ENCODE data around the gene SLC38A10. TPM values are rescaled to one million over a fixed set of nuclear protein-coding genes. Genes with fewer than 3 reads are reported as not detected.

Gene SLC38A10
- total RNA-seq, 1 experiment from 2014 or later = 109 TPM

GRCh38 chr17:81230043-81230820 is 64.9 kb downstream of the SLC38A10 start:
- Histone ChIP-seq H3K4me3 (replicated peaks in 1 of 2; ENCODE audit: low read depth in 1 of 2, low read length in 2 of 2) (no peak overlapping the region), H3K36me3 (ENCODE audit: control insufficient read depth in 1 of 2, insufficient read depth in 2 of 2, low read length in 2 of 2) (peaks cover 5 to 7% of the 10 kb centered on the region in 2 experiments; a peak in 1 of 4 replicates), H2AFZ (ENCODE audit: low read depth, low read length, poor library complexity, severe bottlenecking) (no peak overlapping the region), H3K9ac (ENCODE audit: low read length) (no peak overlapping the region), H3K27ac (ENCODE audit: low read depth, low read length) (no peak overlapping the region), H3K9me2 (ENCODE audit: insufficient read depth) (no peaks in the 10 kb centered on the region), H3K27me3 (ENCODE audit: insufficient read depth, low read length) (no peaks in the 10 kb centered on the region), H3K9me3 (ENCODE audit: control insufficient read depth in 1 of 2, insufficient read depth in 1 of 2, low read depth in 1 of 2, low read length in 2 of 2) (0 out of 4 replicates have a peak, but pooled peaks cover 0 to 3% of the 10 kb centered on the region in 2 experiments), H3K4me1 (ENCODE audit: control insufficient read depth in 1 of 2, insufficient read depth in 2 of 2, low read length in 2 of 2) (no peaks in the 10 kb centered on the region), H3K4me2 (ENCODE audit: low read length) (no peak overlapping the region), H4K20me1 (ENCODE audit: insufficient read depth) (no peaks in the 10 kb centered on the region), H3K79me2 (ENCODE audit: insufficient read depth, low read length) (no peaks in the 10 kb centered on the region; the same call in 1 of the 2 replicates)
- CTCF ChIA-PET = no interaction called here
- no TSS peak for BruUV-seq (replicated peaks)
- intact Hi-C loops (cut with micrococcal nuclease) = loop anchor here (1.0 kb wide), 1 partner anchor 88 kb away; no protein-coding TSS in a partner anchor
- TF ChIP-seq EZH2 (IDR thresholded peaks at IDR 0.05) (no peak), CTCF (IDR thresholded peaks at IDR 0.05 in 2 of 3, conservative IDR thresholded peaks at IDR 0.05 in 1 of 3; ENCODE audit: borderline replicate concordance in 1 of 3, insufficient read depth in 1 of 3, low read depth in 2 of 3, low read length in 2 of 3) (peak in 2 of 3 experiments; percentile 85 to 87; a peak in 5 of 6 replicates)
- RAD21 ChIA-PET (ENCODE audit: low non-redundant PET in 1 of 2, low total read pairs in 2 of 2, uncharacterized antibody in 2 of 2, unreplicated experiment in 2 of 2) = no interaction called here
- ATAC-seq = peak; percentile 85
- POLR2A ChIA-PET = no interaction called here
- DNase-seq (ENCODE audit: low read depth, low spot score) = no peak

GRCh38 chr17:81229666-81229920 is 65.5 kb downstream of the SLC38A10 start:
- H3K79me2 ChIP-seq (ENCODE audit: insufficient read depth, low read length) = no peaks in the 10 kb centered on the region
- DNase-seq (ENCODE audit: low read depth, low spot score) (no peak), ATAC-seq (no peak)
- H3K4me2 ChIP-seq (ENCODE audit: low read length) = no peak overlapping the region
- H4K20me1 ChIP-seq (ENCODE audit: insufficient read depth) = no peaks in the 10 kb centered on the region
- H2AFZ ChIP-seq (ENCODE audit: low read depth, low read length, poor library complexity, severe bottlenecking) = no peak overlapping the region
- H3K27me3 ChIP-seq (ENCODE audit: insufficient read depth, low read length) = no peaks in the 10 kb centered on the region
- no peak for TF ChIP-seq ZNF274 (IDR thresholded peaks at IDR 0.05; ENCODE audit: low read depth, low read length)
- TF ChIP-seq YY1 (IDR thresholded peaks at IDR 0.05; ENCODE audit: extremely low read depth, insufficient replicate concordance, low read depth, low read length) = no peak
- no peak for TF ChIP-seq ATF3 (IDR thresholded peaks at IDR 0.05)
- no peak for TF ChIP-seq SIN3A (IDR thresholded peaks at IDR 0.05; ENCODE audit: low read depth)
- no peak for TF ChIP-seq EZH2 (IDR thresholded peaks at IDR 0.05)
- TF ChIP-seq RAD21 (IDR thresholded peaks at IDR 0.05; ENCODE audit: low read depth) = no peak
- no peaks in the 10 kb centered on the region for H3K4me1 ChIP-seq (ENCODE audit: control insufficient read depth in 1 of 2, insufficient read depth in 2 of 2, low read length in 2 of 2)
- peaks cover 5 to 7% of the 10 kb centered on the region in 2 experiments; a peak in 1 of 4 replicates for H3K36me3 ChIP-seq (ENCODE audit: control insufficient read depth in 1 of 2, insufficient read depth in 2 of 2, low read length in 2 of 2)
- H3K9me2 ChIP-seq (ENCODE audit: insufficient read depth) = no peaks in the 10 kb centered on the region
- POLR2A ChIA-PET = no interaction called here
- BruUV-seq (replicated peaks) = no TSS peak
- intact Hi-C loops (cut with micrococcal nuclease) = loop anchor here (10.0 kb wide), 1 partner anchor 245 kb away; no protein-coding TSS in a partner anchor
- RAD21 ChIA-PET (ENCODE audit: low non-redundant PET in 1 of 2, low total read pairs in 2 of 2, uncharacterized antibody in 2 of 2, unreplicated experiment in 2 of 2) = no interaction called here
- 0 out of 4 replicates have a peak, but pooled peaks cover 0 to 4% of the 10 kb centered on the region in 2 experiments for H3K9me3 ChIP-seq (ENCODE audit: control insufficient read depth in 1 of 2, insufficient read depth in 1 of 2, low read depth in 1 of 2, low read length in 2 of 2)
- H3K9ac ChIP-seq (ENCODE audit: low read length) = no peak overlapping the region
- no peak overlapping the region for H3K27ac ChIP-seq (ENCODE audit: low read depth, low read length)
- no peak overlapping the region for H3K4me3 ChIP-seq (replicated peaks in 1 of 2; ENCODE audit: low read depth in 1 of 2, low read length in 2 of 2)
- CTCF ChIA-PET = no interaction called here
